Heart left ventricle (tissue), 16 donors: ENCODE measurements around the gene JAKMIP3. TPM values are rescaled to one million over a fixed set of nuclear protein-coding genes. Genes with fewer than 3 reads are reported as not detected.

ENCODE experiments used
- ATAC-seq, 4 donors: fragments of 200-7000 bp; cut with Tn5 transposase; one replicate each; pipeline ENCODE4 v1.9.1; 2020 to 2022; ENCODE audit warnings: moderate library complexity in 4 of 4, mild to moderate bottlenecking in 3 of 4, moderate number of reproducible peaks in 1 of 4
- DNase-seq, 5 donors: peaks; one replicate each; pipeline ENCODE4 v3.0.0-alpha.2; 2020
- H3K27ac ChIP-seq, 12 donors: fragments of 200-600 bp; sonication (generic) in 4 of 12; one replicate each; pipeline versions ENCODE4 v1.5.0 to v1.8.0; 2016 to 2022; ENCODE audit warnings: mild to moderate bottlenecking in 2 of 12
- H3K27me3 ChIP-seq, 9 donors: fragments of 200-600 bp; sonication (generic) in 2 of 9; one replicate each; pipeline versions ENCODE4 v1.5.1 to v1.8.0; 2016 to 2022; ENCODE audit warnings: mild to moderate bottlenecking in 3 of 9
- H3K36me3 ChIP-seq, 9 donors: fragments of 200-600 bp; sonication (generic) in 2 of 9; one replicate each; pipeline versions ENCODE4 v1.5.0 to v1.8.0; 2018 to 2022; ENCODE audit warnings: mild to moderate bottlenecking in 2 of 9
- H3K4me1 ChIP-seq, 12 donors: fragments of 200-600 bp; sonication (generic) in 4 of 12; one replicate each; pipeline versions ENCODE4 v1.5.0 to v1.8.0; 2016 to 2022; ENCODE audit warnings: mild to moderate bottlenecking in 3 of 12
- H3K4me3 ChIP-seq, 12 donors: fragments of 200-600 bp; sonication (generic) in 4 of 12; one replicate each; pipeline versions ENCODE4 v1.5.0 to v1.8.0; 2017 to 2022; ENCODE audit warnings: mild to moderate bottlenecking in 9 of 12, moderate library complexity in 4 of 12
- H3K9me3 ChIP-seq, 12 donors: fragments of 200-600 bp; sonication (generic) in 4 of 12; one replicate each; pipeline versions ENCODE4 v1.5.0 to v1.8.0; 2016 to 2022; ENCODE audit warnings: mild to moderate bottlenecking in 1 of 12
- CTCF ChIP-seq, 12 donors: fragments of 200-600 bp; sonication (generic) in 4 of 12; IDR thresholded peaks; one replicate each; pipeline versions ENCODE4 v1.5.0 to v1.8.0; 2018 to 2022; ENCODE audit warnings: antibody characterized with exemption in 12 of 12, mild to moderate bottlenecking in 5 of 12
- POLR2A ChIP-seq, 2 donors: fragments of 450-650 bp; IDR thresholded peaks; one replicate each; pipeline ENCODE4 v1.6.1; 2017; ENCODE audit warnings: antibody characterized with exemption in 2 of 2, mild to moderate bottlenecking in 2 of 2, moderate library complexity in 2 of 2
- WGBS, 4 donors: extraction: QIAGEN DNeasy Blood & Tissue Kit in 2 of 4; methylation state at CpG; one replicate each; pipeline versions ENCODE4 v1.1.5 to v1.1.7; 2013 to 2018; 5-methylcytosine and 5-hydroxymethylcytosine counted together
- intact Hi-C, 10 donors: fragments of 100-400 bp; cut with DNase I; formaldehyde crosslinking; loops; one replicate each; pipeline versions ENCODE4 v1.11.1 to v1.14.2; 2022
- polyA plus RNA-seq, 2 donors: library from polyadenylated mRNA; stranded (reverse); fragments of 200-250 nt; gene quantifications; one replicate each; pipeline ENCODE4 v1.2.3, GENCODE V29; 2013
- total RNA-seq, 9 donors: library from RNA; depleted of rRNA in 2 of 9; stranded (reverse); fragments of >200 nt in 2 of 9; fragmentation: NEBNext Ultra II Directional in 3 of 9; extraction: Animal tissue kit (Norgen Biotek cat#: 25700) in 3 of 9; gene quantifications; one replicate each; pipeline versions ENCODE4 v1.1.0 to v1.2.4, GENCODE V29; 2016 to 2023
- donor health status: ischemic (EF 13 %, LVEDD 7.1; RV severe dilation, severe dysfunction).
- donor health status: healthy with polysubstance abuse.
- donor health status: DM: no; HTN: yes; CAD: no.
- donor health status: DM: no; HTN: no; CAD: no.
- donor health status: ischemic (EF 25% LVEDD 6.9; RV normal size, moderate dysfunction).
- donor health status: ischemic (EF 25% LVEDD 5.7; RV mildly dilated, moderate dysfunction).
- donor health status: healthy.
- donor health status: DM: yes; HTN: yes; CAD: no.
- donor health status: ischemic (EF 35%, LVEDD 5.7; RV mildly dilated, moderate dysfunction).
- donor health status: nonischemic (EF 11% LVEDD 7.7; RV severe dilation, severe dysfunction).
- donor health status: DM: yes; HTN: yes; CAD: no.
- donor health status: PGD.
- donor health status: ischemic (EF 29% LVEDD 5.4; RV normal size, mild dysfunction).
- donor health status: nonischemic (EF 23%, LVEDD 6.1; RV moderate dilation, normal function).

The JAKMIP3 gene
- total and polyA plus RNA-seq, 11 donors: 0.06 to 3.1 (median 1.3) TPM

- H3K27ac ChIP-seq: peak overlapping the region in 2 of 12 donors; percentile 64 to 76
- peaks cover 0 to 16% (median 0%) of the 10 kb centered on the region in 12 donors for H3K4me1 ChIP-seq
- H3K9me3 ChIP-seq: no peaks in the 10 kb centered on the region
- H3K4me3 ChIP-seq: peak overlapping the region; percentile 7 to 74 (median 48)
- 6 to 8% (median 7%) methylated on average over 30 to 44 of the region's 44 CpGs for WGBS, 4 donors
- H3K36me3 ChIP-seq: no peaks in the 10 kb centered on the region
- DNase-seq (peak in 2 of 5 donors; percentile 48 to 62), ATAC-seq (peak; percentile 64 to 83 (median 72))
- TF ChIP-seq CTCF (IDR thresholded peaks at IDR 0.05): peak in 5 of 12 donors; percentile 5 to 36 (median 10)
- no peak for TF ChIP-seq POLR2A (IDR thresholded peaks at IDR 0.05)
- H3K27me3 ChIP-seq: peaks cover 0 to 54% (median 6%) of the 10 kb centered on the region in 9 donors
- intact Hi-C loops: loop anchor here in 6 of 10 donors (1.0 to 10.0 kb wide), 3 partner anchors 29 to 108 kb away; no protein-coding TSS in a partner anchor
Observed at GRCh38 chr10:132036887-132037675, 28.7 kb upstream of the JAKMIP3 start.

GRCh38 chr10:132037676-132037975 lies 28.1 kb upstream of the JAKMIP3 start:
- WGBS, 4 donors: 34 to 55% (median 49%) methylated on average over 6 to 10 of the region's 10 CpGs
- TF ChIP-seq CTCF (IDR thresholded peaks at IDR 0.05): no peak
- TF ChIP-seq POLR2A (IDR thresholded peaks at IDR 0.05): no peak
- no peak overlapping the region for H3K27ac ChIP-seq
- no peak for DNase-seq
- H3K27me3 ChIP-seq: peaks cover 0 to 49% (median 6%) of the 10 kb centered on the region in 9 donors
- no peak overlapping the region for H3K4me3 ChIP-seq
- no peaks in the 10 kb centered on the region for H3K9me3 ChIP-seq
- intact Hi-C loops: loop anchor here in 5 of 10 donors (5.0 to 10.0 kb wide), 2 partner anchors 105 to 107 kb away; no protein-coding TSS in a partner anchor
- no peaks in the 10 kb centered on the region for H3K36me3 ChIP-seq
- no peak for ATAC-seq
- H3K4me1 ChIP-seq: peaks cover 0 to 16% (median 0%) of the 10 kb centered on the region in 12 donors

- WGBS, 4 donors: 79 to 89% (median 82%) methylated on average over 6 to 8 of the region's 8 CpGs
- intact Hi-C loops: loop anchor here in 5 of 10 donors (5.0 to 10.0 kb wide), 2 partner anchors 103 to 105 kb away; no protein-coding TSS in a partner anchor
- Histone ChIP-seq H3K9me3 (no peaks in the 10 kb centered on the region), H3K27ac (no peak overlapping the region), H3K36me3 (no peaks in the 10 kb centered on the region), H3K4me3 (no peak overlapping the region), H3K27me3 (peaks cover 0 to 46% (median 6%) of the 10 kb centered on the region in 9 donors), H3K4me1 (peaks cover 0 to 16% (median 0%) of the 10 kb centered on the region in 12 donors)
- ATAC-seq (no peak), DNase-seq (peak in 1 of 5 donors; percentile 45)
- TF ChIP-seq CTCF (IDR thresholded peaks at IDR 0.05) (no peak), POLR2A (IDR thresholded peaks at IDR 0.05) (no peak)
Observed at GRCh38 chr10:132039371-132039770, 26.4 kb upstream of the JAKMIP3 start.

- Histone ChIP-seq H3K4me3 (no peak overlapping the region), H3K4me1 (peaks cover 0 to 16% (median 0%) of the 10 kb centered on the region in 12 donors), H3K36me3 (no peaks in the 10 kb centered on the region), H3K9me3 (no peaks in the 10 kb centered on the region), H3K27me3 (peaks cover 0 to 44% (median 6%) of the 10 kb centered on the region in 9 donors), H3K27ac (no peak overlapping the region)
- peak in 1 of 5 donors; percentile 12 for DNase-seq
- ATAC-seq: no peak
- intact Hi-C loops: loop anchor here in 2 of 10 donors (10.0 kb wide), 1 partner anchor 95 kb away; no protein-coding TSS in a partner anchor
- TF ChIP-seq POLR2A (IDR thresholded peaks at IDR 0.05): no peak
- TF ChIP-seq CTCF (IDR thresholded peaks at IDR 0.05): no peak
- 71 to 79% (median 74%) methylated on average over 9 of the region's 9 CpGs for WGBS, 4 donors
Observed at GRCh38 chr10:132040046-132040445, 25.7 kb upstream of the JAKMIP3 start.
